Kidney glomerular epithelial cell (primary cell): ENCODE results near the gene COL25A1.
A peak's percentile ranks its signal among the peaks of the same experiment; 100 is the strongest.
"Not testable (repeated sequence)": the region's sequence is repeated elsewhere in the genome, so short reads cannot be mapped to it uniquely, and the experiment has no call there.

Source experiments
- DNase-seq: peaks from one replicate; lab custom pipeline; 2025; lab: John Stamatoyannopoulos, UW

The COL25A1 gene

GRCh38 chr4:109009909-109010308, 292.5 kb downstream of the COL25A1 start:
- no peak for DNase-seq

GRCh38 chr4:109007976-109008375, 294.5 kb downstream of the COL25A1 start:
- DNase-seq, result no peak

- peak; percentile 16 for DNase-seq
These were observed 296.9 kb downstream of the COL25A1 start for GRCh38 chr4:109005523-109005922.

GRCh38 chr4:109004418-109004817, 298.0 kb downstream of the COL25A1 start:
- DNase-seq, result no peak

GRCh38 chr4:109003964-109004363, 298.5 kb downstream of the COL25A1 start:
- DNase-seq, result no peak

- peak; percentile 71 for DNase-seq
These were observed 310.7 kb downstream of the COL25A1 start for GRCh38 chr4:108991551-108992328.

- DNase-seq, result peak; percentile 70
These were observed 313.8 kb downstream of the COL25A1 start for GRCh38 chr4:108988464-108989195.

- DNase-seq, result not testable (repeated sequence)
These were observed 318.0 kb downstream of the COL25A1 start for GRCh38 chr4:108984495-108984894.

GRCh38 chr4:108982402-108983185, 319.9 kb downstream of the COL25A1 start:
- DNase-seq, result no peak

GRCh38 chr4:108980455-108981239, 321.8 kb downstream of the COL25A1 start:
- no peak for DNase-seq

- no peak for DNase-seq
These were observed 322.7 kb downstream of the COL25A1 start for GRCh38 chr4:108979759-108980158.

GRCh38 chr4:108978066-108978465, 324.4 kb downstream of the COL25A1 start:
- DNase-seq, result no peak

GRCh38 chr4:108972613-108973283, 329.7 kb downstream of the COL25A1 start:
- no peak for DNase-seq

- DNase-seq, result no peak
These were observed 331.0 kb downstream of the COL25A1 start for GRCh38 chr4:108971473-108971872.

- no peak for DNase-seq
These were observed 336.9 kb downstream of the COL25A1 start for GRCh38 chr4:108965472-108966076.

GRCh38 chr4:108965016-108965415, 337.4 kb downstream of the COL25A1 start:
- no peak for DNase-seq

- DNase-seq, result no peak
These were observed 338.5 kb downstream of the COL25A1 start for GRCh38 chr4:108963910-108964309.

GRCh38 chr4:108959491-108959890, 343.0 kb downstream of the COL25A1 start:
- DNase-seq, result no peak

GRCh38 chr4:108954880-108955279, 347.6 kb downstream of the COL25A1 start:
- DNase-seq, result no peak

- no peak for DNase-seq
These were observed 348.5 kb downstream of the COL25A1 start for GRCh38 chr4:108953941-108954340.
